ENCODE data around the gene ERICH6.
A peak's percentile ranks its signal among the peaks of the same experiment; 100 is the strongest.

The ERICH6 gene

GRCh38 chr3:150703756-150704344 lies at the start of gene ERICH6:
Gene ERICH6, minus strand, starts transcription at chr3:150703920. Its CDS starts 22 bp downstream, at chr3:150703898.
- Histone ChIP-seq H3K9me3 (no peaks in the 10 kb centered on the region), H3K4me3 (peak within 1 kb of the TSS; percentile 33), H3K36me3 (replicated peaks) (no peaks in the 10 kb centered on the region), H3K4me1 (peaks cover 5% of the 10 kb centered on the region; the same call in 1 of the 2 replicates), H3K27me3 (ENCODE audit: low read depth) (no peaks in the 10 kb centered on the region)
- peak; percentile 84 to 92 for DNase-seq (ENCODE audit: low spot score in 2 of 2)
- in situ Hi-C loops (cut with MboI; ENCODE audit: low sequenced_read_pairs) = no loop called here

- H3K9me3 ChIP-seq = no peaks in the 10 kb centered on the region
- H3K27me3 ChIP-seq (ENCODE audit: low read depth) = no peaks in the 10 kb centered on the region
- no peak for DNase-seq (ENCODE audit: low spot score in 2 of 2)
- peaks cover 10% of the 10 kb centered on the region; the same call in 1 of the 2 replicates for H3K36me3 ChIP-seq (replicated peaks)
- peaks cover 9% of the 10 kb centered on the region; the same call in 1 of the 2 replicates for H3K4me1 ChIP-seq
- H3K4me3 ChIP-seq = no peak overlapping the region
- in situ Hi-C loops (cut with MboI; ENCODE audit: low sequenced_read_pairs) = no loop called here
Observed at GRCh38 chr3:150751781-150752263, 48.1 kb upstream of the ERICH6 start.

GRCh38 chr3:150749255-150749654 lies 45.5 kb upstream of the ERICH6 start:
- in situ Hi-C loops (cut with MboI; ENCODE audit: low sequenced_read_pairs) = no loop called here

GRCh38 chr3:150748684-150749047 lies 44.9 kb upstream of the ERICH6 start:
- Histone ChIP-seq H3K27me3 (ENCODE audit: low read depth) (no peaks in the 10 kb centered on the region), H3K4me1 (peaks cover 20% of the 10 kb centered on the region), H3K36me3 (replicated peaks) (peaks cover 4% of the 10 kb centered on the region; the same call in 1 of the 2 replicates), H3K9me3 (no peaks in the 10 kb centered on the region), H3K4me3 (no peak overlapping the region)
- no peak for DNase-seq (ENCODE audit: low spot score in 2 of 2)
- in situ Hi-C loops (cut with MboI; ENCODE audit: low sequenced_read_pairs) = no loop called here

More at GRCh38 chr3:150749255-150749654, 45.5 kb upstream of the ERICH6 start:
- no peak for DNase-seq (ENCODE audit: low spot score in 2 of 2)
- H3K9me3 ChIP-seq = no peaks in the 10 kb centered on the region
- H3K27me3 ChIP-seq (ENCODE audit: low read depth) = no peaks in the 10 kb centered on the region
- peaks cover 4% of the 10 kb centered on the region; the same call in 1 of the 2 replicates for H3K36me3 ChIP-seq (replicated peaks)
- no peak overlapping the region for H3K4me3 ChIP-seq
- peaks cover 16% of the 10 kb centered on the region for H3K4me1 ChIP-seq

GRCh38 chr3:150747886-150748683 lies 44.4 kb upstream of the ERICH6 start:
- no peak overlapping the region for H3K4me3 ChIP-seq
- no peaks in the 10 kb centered on the region for H3K9me3 ChIP-seq
- no peak for DNase-seq (ENCODE audit: low spot score in 2 of 2)
- peaks cover 4% of the 10 kb centered on the region; the same call in 1 of the 2 replicates for H3K36me3 ChIP-seq (replicated peaks)
- peaks cover 20% of the 10 kb centered on the region for H3K4me1 ChIP-seq
- H3K27me3 ChIP-seq (ENCODE audit: low read depth) = no peaks in the 10 kb centered on the region
- in situ Hi-C loops (cut with MboI; ENCODE audit: low sequenced_read_pairs) = no loop called here

- Histone ChIP-seq H3K36me3 (replicated peaks) (peaks cover 11% of the 10 kb centered on the region; the same call in 1 of the 2 replicates), H3K4me3 (no peak overlapping the region), H3K27me3 (ENCODE audit: low read depth) (no peaks in the 10 kb centered on the region), H3K9me3 (no peaks in the 10 kb centered on the region), H3K4me1 (peaks cover 20% of the 10 kb centered on the region)
- in situ Hi-C loops (cut with MboI; ENCODE audit: low sequenced_read_pairs) = no loop called here
- peak in 1 of 2 experiments; percentile 26 for DNase-seq (ENCODE audit: low spot score in 2 of 2)
Observed at GRCh38 chr3:150746791-150747590, 43.3 kb upstream of the ERICH6 start.

GRCh38 chr3:150745832-150746231 lies 42.1 kb upstream of the ERICH6 start:
- Histone ChIP-seq H3K4me1 (peaks cover 20% of the 10 kb centered on the region), H3K4me3 (no peak overlapping the region), H3K9me3 (no peaks in the 10 kb centered on the region), H3K36me3 (replicated peaks) (peaks cover 16% of the 10 kb centered on the region; the same call in 1 of the 2 replicates), H3K27me3 (ENCODE audit: low read depth) (no peaks in the 10 kb centered on the region)
- DNase-seq (ENCODE audit: low spot score in 2 of 2) = no peak
- in situ Hi-C loops (cut with MboI; ENCODE audit: low sequenced_read_pairs) = no loop called here

- no peak overlapping the region for H3K4me3 ChIP-seq
- H3K9me3 ChIP-seq = no peaks in the 10 kb centered on the region
- peaks cover 20% of the 10 kb centered on the region for H3K4me1 ChIP-seq
- in situ Hi-C loops (cut with MboI; ENCODE audit: low sequenced_read_pairs) = no loop called here
- peaks cover 12% of the 10 kb centered on the region; the same call in 1 of the 2 replicates for H3K36me3 ChIP-seq (replicated peaks)
- no peak for DNase-seq (ENCODE audit: low spot score in 2 of 2)
- no peaks in the 10 kb centered on the region for H3K27me3 ChIP-seq (ENCODE audit: low read depth)
Observed at GRCh38 chr3:150744919-150745211, 41.1 kb upstream of the ERICH6 start.

- H3K4me1 ChIP-seq = peaks cover 20% of the 10 kb centered on the region
- in situ Hi-C loops (cut with MboI; ENCODE audit: low sequenced_read_pairs) = no loop called here
- no peak for DNase-seq (ENCODE audit: low spot score in 2 of 2)
- no peaks in the 10 kb centered on the region for H3K9me3 ChIP-seq
- H3K4me3 ChIP-seq = no peak overlapping the region
- no peaks in the 10 kb centered on the region for H3K27me3 ChIP-seq (ENCODE audit: low read depth)
- peaks cover 12% of the 10 kb centered on the region; the same call in 1 of the 2 replicates for H3K36me3 ChIP-seq (replicated peaks)
Observed at GRCh38 chr3:150744041-150744918, 40.6 kb upstream of the ERICH6 start.

- no peak for DNase-seq (ENCODE audit: low spot score in 2 of 2)
- Histone ChIP-seq H3K9me3 (no peaks in the 10 kb centered on the region), H3K27me3 (ENCODE audit: low read depth) (no peaks in the 10 kb centered on the region), H3K36me3 (replicated peaks) (peaks cover 12% of the 10 kb centered on the region; the same call in 1 of the 2 replicates), H3K4me1 (peaks cover 19% of the 10 kb centered on the region), H3K4me3 (no peak overlapping the region)
- in situ Hi-C loops (cut with MboI; ENCODE audit: low sequenced_read_pairs) = no loop called here
Observed at GRCh38 chr3:150743508-150743907, 39.8 kb upstream of the ERICH6 start.

GRCh38 chr3:150742679-150743078 lies 39.0 kb upstream of the ERICH6 start:
- Histone ChIP-seq H3K4me1 (peaks cover 18% of the 10 kb centered on the region), H3K36me3 (replicated peaks) (peaks cover 12% of the 10 kb centered on the region; the same call in 1 of the 2 replicates), H3K27me3 (ENCODE audit: low read depth) (no peaks in the 10 kb centered on the region), H3K4me3 (no peak overlapping the region), H3K9me3 (no peaks in the 10 kb centered on the region)
- no peak for DNase-seq (ENCODE audit: low spot score in 2 of 2)
- in situ Hi-C loops (cut with MboI; ENCODE audit: low sequenced_read_pairs) = no loop called here

- Histone ChIP-seq H3K4me3 (no peak overlapping the region), H3K27me3 (ENCODE audit: low read depth) (no peaks in the 10 kb centered on the region), H3K9me3 (no peaks in the 10 kb centered on the region), H3K36me3 (replicated peaks) (peaks cover 12% of the 10 kb centered on the region; the same call in 1 of the 2 replicates), H3K4me1 (peaks cover 18% of the 10 kb centered on the region)
- in situ Hi-C loops (cut with MboI; ENCODE audit: low sequenced_read_pairs) = no loop called here
- DNase-seq (ENCODE audit: low spot score in 2 of 2) = no peak
Observed at GRCh38 chr3:150742141-150742523, 38.4 kb upstream of the ERICH6 start.

Measured in HAP-1 (cell line).